GM23248 (cell line): ENCODE results near the gene RNF111. TPM values are rescaled to one million over a fixed set of nuclear protein-coding genes. Genes with fewer than 3 reads are reported as not detected.
A peak's percentile ranks its signal among the peaks of the same experiment; 100 is the strongest.

Experiments used
- DNase-seq: peaks from one replicate; pipeline ENCODE4 v3.0.0-alpha.2; 2015
- H2AFZ ChIP-seq: fragments of 200-600 bp; sonication (generic); 2 replicates; pipeline ENCODE4 v1.6.1; 2016; ENCODE audit warnings: antibody characterized with exemption
- H3F3A ChIP-seq: fragments of 200-600 bp; sonication (generic); 2 replicates; pipeline ENCODE4 v1.6.1; 2016; ENCODE audit warnings: mild to moderate bottlenecking, antibody characterized with exemption, mixed run types; ENCODE audit not compliant: insufficient read depth
- H3K27ac ChIP-seq: fragments of 200-600 bp; sonication (generic); 2 replicates; pipeline ENCODE4 v1.5.1; 2016; ENCODE audit warnings: mild to moderate bottlenecking
- H3K27me3 ChIP-seq: fragments of 200-600 bp; sonication (generic); replicated peaks from 2 replicates; pipeline ENCODE4 v1.6.1; 2016; ENCODE audit warnings: mild to moderate bottlenecking; ENCODE audit not compliant: insufficient read depth
- H3K36me3 ChIP-seq: fragments of 200-600 bp; sonication (generic); 2 replicates; pipeline ENCODE4 v1.6.1; 2016; ENCODE audit warnings: low read depth, mild to moderate bottlenecking
- H3K4me1 ChIP-seq: fragments of 200-600 bp; sonication (generic); 2 replicates; pipeline ENCODE4 v1.6.1; 2016; ENCODE audit warnings: mild to moderate bottlenecking; ENCODE audit not compliant: insufficient read depth
- H3K4me2 ChIP-seq: fragments of 200-600 bp; sonication (generic); one replicate; pipeline ENCODE4 v1.6.1; 2016; ENCODE audit warnings: mild to moderate bottlenecking; ENCODE audit not compliant: unreplicated experiment
- H3K4me3 ChIP-seq: fragments of 200-600 bp; sonication (generic); 2 replicates; pipeline ENCODE4 v1.5.1; 2016; ENCODE audit warnings: mild to moderate bottlenecking
- H3K79me2 ChIP-seq: fragments of 200-600 bp; sonication (generic); 2 replicates; pipeline ENCODE4 v1.6.1; 2016; ENCODE audit warnings: mild to moderate bottlenecking; ENCODE audit not compliant: insufficient read depth
- H3K9ac ChIP-seq: fragments of 200-600 bp; sonication (generic); 2 replicates; pipeline ENCODE4 v1.6.1; 2016; ENCODE audit warnings: mild to moderate bottlenecking
- H3K9me2 ChIP-seq: fragments of 200-600 bp; sonication (generic); 2 replicates; pipeline ENCODE4 v1.6.1; 2016; ENCODE audit warnings: mixed run types, mild to moderate bottlenecking, moderate library complexity; ENCODE audit not compliant: insufficient read depth
- H3K9me3 ChIP-seq: fragments of 200-600 bp; sonication (generic); one replicate; pipeline ENCODE4 v1.6.1; 2017; ENCODE audit warnings: low read depth
- H4K20me1 ChIP-seq: fragments of 200-600 bp; sonication (generic); 2 replicates; pipeline ENCODE4 v1.6.0; 2016; ENCODE audit not compliant: insufficient read depth
- EZH2 ChIP-seq: fragments of 200-600 bp; sonication (generic); IDR thresholded peaks from 2 replicates; pipeline ENCODE4 v1.6.1; 2018; ENCODE audit warnings: antibody characterized with exemption, mild to moderate bottlenecking; ENCODE audit not compliant: insufficient read depth, poor library complexity, severe bottlenecking
- EZH2phosphoT487 ChIP-seq: fragments of 200-600 bp; sonication (generic); IDR thresholded peaks from 2 replicates; pipeline ENCODE4 v1.6.1; 2018; ENCODE audit warnings: antibody characterized with exemption, moderate library complexity, mild to moderate bottlenecking, low read depth; ENCODE audit not compliant: insufficient read depth
- WGBS, 2 experiments: methylation state at CpG; one replicate each; pipeline ENCODE4 v1.1.6; 2015 to 2017; ENCODE audit warnings: low lambda C conversion rate in 2 of 2, low coverage in 1 of 2; ENCODE audit errors: missing lambda C conversion rate in 2 of 2; 5-methylcytosine and 5-hydroxymethylcytosine counted together
- in situ Hi-C: fragments of 300-500 bp; cut with MboI; formaldehyde crosslinking; loops from 2 replicates; pipeline ENCODE4 v1.15.0; 2020
- polyA plus RNA-seq: library from polyadenylated mRNA; unstranded; fragments of >200 nt; fragmentation: Nextera tagmentation; extraction: Ambion mirVana; gene quantifications from 2 replicates; pipeline ENCODE4 v1.2.1, GENCODE V29; 2016
- total RNA-seq: library from RNA; depleted of rRNA; stranded (reverse); fragments of >200 nt; shearing (Covaris generic); gene quantifications from 2 replicates; pipeline ENCODE4 v1.2.3, GENCODE V29; 2014

RNF111 gene
- total and polyA plus RNA-seq, 2 experiments from 2014 or later: 17.8 to 24.4 TPM

DNA sequence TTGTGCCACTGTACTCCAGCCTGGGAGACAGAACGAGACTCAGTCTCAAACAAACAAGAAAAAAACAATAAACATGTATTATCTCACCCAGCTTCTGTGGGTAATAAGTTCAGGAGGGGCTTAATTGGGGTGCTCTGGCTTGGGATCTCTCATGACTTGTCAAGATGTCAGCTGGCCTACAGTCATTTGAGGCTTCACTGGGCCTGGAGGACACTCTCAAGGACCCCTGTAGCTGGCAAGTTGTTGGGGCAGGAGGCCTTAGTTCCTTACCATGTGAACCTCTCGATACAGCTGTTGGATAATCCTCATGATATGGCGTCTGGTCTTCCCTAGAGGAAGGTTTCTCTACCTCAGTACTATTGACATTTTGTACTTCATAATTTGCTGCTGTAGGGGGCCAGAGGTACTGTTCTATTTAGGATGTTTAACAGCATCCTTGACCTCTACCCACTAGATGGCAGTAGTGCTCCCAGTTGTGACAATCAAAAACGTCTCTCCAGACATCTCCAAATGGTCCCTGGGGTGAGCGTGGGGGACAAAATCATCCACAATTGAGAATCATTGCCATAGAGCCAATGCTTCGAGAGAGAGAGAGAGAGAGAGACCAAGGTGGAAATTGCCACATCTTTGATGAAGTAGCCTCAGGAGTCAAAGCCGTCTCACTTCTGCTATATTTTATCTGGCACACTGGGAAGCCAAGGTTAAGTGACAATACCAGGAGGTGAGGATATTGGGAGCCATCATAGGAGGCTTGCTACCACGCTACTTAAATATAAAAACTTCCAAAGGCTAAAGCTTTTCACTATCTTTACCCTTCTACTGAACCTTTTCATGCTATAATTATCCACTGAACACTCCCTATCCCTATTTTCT, 30.1 kb upstream of the RNF111 start:
- Histone ChIP-seq H3K27me3 (no peaks in the 10 kb centered on the region), H3K79me2 (no peaks in the 10 kb centered on the region), H3K4me3 (no peak overlapping the region), H3K9ac (no peak overlapping the region), H3K9me2 (no peaks in the 10 kb centered on the region), H4K20me1 (no peaks in the 10 kb centered on the region), H3K9me3 (no peaks in the 10 kb centered on the region), H3K27ac (no peak overlapping the region), H3K4me1 (peaks cover 9% of the 10 kb centered on the region), H2AFZ (peak overlapping the region; percentile 36; the same call in 1 of the 2 replicates), H3F3A (peaks cover 13% of the 10 kb centered on the region; the same call in 1 of the 2 replicates), H3K4me2 (no peak overlapping the region), H3K36me3 (no peaks in the 10 kb centered on the region)
- in situ Hi-C loops: no loop called here
- WGBS, 2 experiments: 26 to 29% methylated on average over 8 of the region's 8 CpGs
- DNase-seq: peak; percentile 71
- TF ChIP-seq EZH2 (no peak), EZH2phosphoT487 (no peak)

- Histone ChIP-seq H3K36me3 (no peaks in the 10 kb centered on the region), H3K27ac (no peak overlapping the region), H3K79me2 (no peaks in the 10 kb centered on the region), H3K4me2 (no peak overlapping the region), H2AFZ (no peak overlapping the region), H4K20me1 (no peaks in the 10 kb centered on the region), H3K4me3 (no peak overlapping the region), H3K27me3 (no peaks in the 10 kb centered on the region), H3K4me1 (peaks cover 15% of the 10 kb centered on the region), H3K9me3 (no peaks in the 10 kb centered on the region), H3K9me2 (no peaks in the 10 kb centered on the region), H3F3A (no peaks in the 10 kb centered on the region; the same call in 1 of the 2 replicates), H3K9ac (no peak overlapping the region)
- in situ Hi-C loops: no loop called here
- 88 to 90% methylated on average over 4 of the region's 4 CpGs for WGBS, 2 experiments
- TF ChIP-seq EZH2: no peak
- no peak for DNase-seq
These were observed 28.7 kb upstream of the RNF111 start for GRCh38 chr15:58958811-58959210.

- H3K4me3 ChIP-seq: no peak overlapping the region
- H2AFZ ChIP-seq: no peak overlapping the region
- in situ Hi-C loops: no loop called here
- H3K27ac ChIP-seq: no peak overlapping the region
- no peak overlapping the region for H3K4me2 ChIP-seq
- no peaks in the 10 kb centered on the region for H3K9me2 ChIP-seq
- H3K79me2 ChIP-seq: no peaks in the 10 kb centered on the region
- peaks cover 22% of the 10 kb centered on the region for H3K4me1 ChIP-seq
- no peaks in the 10 kb centered on the region for H3K27me3 ChIP-seq
- DNase-seq: no peak
- TF ChIP-seq EZH2phosphoT487: no peak
- no peak for TF ChIP-seq EZH2
- no peaks in the 10 kb centered on the region for H3K9me3 ChIP-seq
- no peaks in the 10 kb centered on the region for H3K36me3 ChIP-seq
- no peaks in the 10 kb centered on the region for H4K20me1 ChIP-seq
- 92% methylated on average over 1 of the region's 1 CpG for WGBS, 2 experiments
- peaks cover 5% of the 10 kb centered on the region; the same call in 1 of the 2 replicates for H3F3A ChIP-seq
- no peak overlapping the region for H3K9ac ChIP-seq
These were observed 25.3 kb upstream of the RNF111 start for GRCh38 chr15:58962136-58962535.

- in situ Hi-C loops: no loop called here
- peak; percentile 45 for DNase-seq
These were observed 24.5 kb upstream of the RNF111 start for GRCh38 chr15:58962662-58963565.

More at GRCh38 chr15:58962662-58963565, 24.5 kb upstream of the RNF111 start:
- H3K4me2 ChIP-seq: peak overlapping the region; percentile 27
- no peaks in the 10 kb centered on the region for H3K9me3 ChIP-seq
- H3K27me3 ChIP-seq: no peaks in the 10 kb centered on the region
- no peaks in the 10 kb centered on the region for H3K79me2 ChIP-seq
- no peak for TF ChIP-seq EZH2
- no peak for TF ChIP-seq EZH2phosphoT487
- 87 to 90% methylated on average over 8 of the region's 8 CpGs for WGBS, 2 experiments
- H3K4me3 ChIP-seq: no peak overlapping the region
- no peaks in the 10 kb centered on the region for H4K20me1 ChIP-seq
- H3K9ac ChIP-seq: no peak overlapping the region
- peaks cover 23% of the 10 kb centered on the region for H3K4me1 ChIP-seq
- H3K36me3 ChIP-seq: no peaks in the 10 kb centered on the region
- no peak overlapping the region for H3K27ac ChIP-seq
- no peaks in the 10 kb centered on the region for H3K9me2 ChIP-seq
- H2AFZ ChIP-seq: peak overlapping the region; percentile 23
- H3F3A ChIP-seq: peaks cover 6% of the 10 kb centered on the region; the same call in 1 of the 2 replicates
